IMR-90 (cell line): ENCODE measurements around the gene CFD.

Source experiments
- CEBPB ChIP-seq: IDR thresholded peaks from 2 replicates; pipeline ENCODE4 v1.6.1; 2012; ENCODE audit warnings: low read depth, low read length, improper control_type of control experiment
- CHD1 ChIP-seq: IDR thresholded peaks from 2 replicates; pipeline ENCODE4 v1.6.1; 2012; ENCODE audit warnings: low read depth, low read length, improper control_type of control experiment
- FOS ChIP-seq: fragments of 150-350 bp; IDR thresholded peaks from 2 replicates; pipeline ENCODE4 v1.6.1; 2016; ENCODE audit warnings: low read depth, low read length
- MAFK ChIP-seq: IDR thresholded peaks from 2 replicates; pipeline ENCODE4 v1.6.1; 2012; ENCODE audit warnings: low read depth, low read length, improper control_type of control experiment
- MAZ ChIP-seq: IDR thresholded peaks from 2 replicates; pipeline ENCODE4 v1.6.1; 2012; ENCODE audit warnings: low read depth, mild to moderate bottlenecking, low read length, improper control_type of control experiment, moderate library complexity, borderline replicate concordance
- POLR2A ChIP-seq: IDR thresholded peaks from 2 replicates; pipeline ENCODE4 v1.6.1; 2012; ENCODE audit warnings: mild to moderate bottlenecking, low read depth, low read length
- RAD21 ChIP-seq: IDR thresholded peaks from 2 replicates; pipeline ENCODE4 v1.6.1; 2012; ENCODE audit warnings: low read length, improper control_type of control experiment
- RCOR1 ChIP-seq: IDR thresholded peaks from 2 replicates; pipeline ENCODE4 v1.6.1; 2012; ENCODE audit warnings: mild to moderate bottlenecking, low read length, improper control_type of control experiment; ENCODE audit not compliant: insufficient replicate concordance
- RFX5 ChIP-seq: IDR thresholded peaks from 2 replicates; pipeline ENCODE4 v1.8.0; 2012; ENCODE audit warnings: low read depth, mild to moderate bottlenecking, low read length, moderate library complexity
- SMC3 ChIP-seq: fragments of 150-350 bp; IDR thresholded peaks from 2 replicates; pipeline ENCODE4 v1.6.1; 2016; ENCODE audit warnings: low read depth, mild to moderate bottlenecking, antibody characterized with exemption, low read length, moderate library complexity
- USF2 ChIP-seq: fragments of 150-350 bp; IDR thresholded peaks from 2 replicates; pipeline ENCODE4 v1.6.1; 2017; ENCODE audit warnings: mild to moderate bottlenecking, antibody characterized with exemption, low read length, low read depth
- TF ChIP-seq, protein P1 (sequence below): fragments of 150-350 bp; IDR thresholded peaks from 2 replicates; pipeline ENCODE4 v1.6.1; 2016; ENCODE audit warnings: low read depth, mild to moderate bottlenecking, low read length, moderate library complexity, borderline replicate concordance
- TF ChIP-seq, protein P2 (sequence below): conservative IDR thresholded peaks from 2 replicates; pipeline ENCODE4 v1.5.1; 2012; ENCODE audit warnings: mild to moderate bottlenecking, low read depth, low read length, improper control_type of control experiment

- TF ChIP-seq, protein P1, sequence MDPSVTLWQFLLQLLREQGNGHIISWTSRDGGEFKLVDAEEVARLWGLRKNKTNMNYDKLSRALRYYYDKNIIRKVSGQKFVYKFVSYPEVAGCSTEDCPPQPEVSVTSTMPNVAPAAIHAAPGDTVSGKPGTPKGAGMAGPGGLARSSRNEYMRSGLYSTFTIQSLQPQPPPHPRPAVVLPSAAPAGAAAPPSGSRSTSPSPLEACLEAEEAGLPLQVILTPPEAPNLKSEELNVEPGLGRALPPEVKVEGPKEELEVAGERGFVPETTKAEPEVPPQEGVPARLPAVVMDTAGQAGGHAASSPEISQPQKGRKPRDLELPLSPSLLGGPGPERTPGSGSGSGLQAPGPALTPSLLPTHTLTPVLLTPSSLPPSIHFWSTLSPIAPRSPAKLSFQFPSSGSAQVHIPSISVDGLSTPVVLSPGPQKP, result no peak
- TF ChIP-seq POLR2A, result no peak
- TF ChIP-seq, protein P2, sequence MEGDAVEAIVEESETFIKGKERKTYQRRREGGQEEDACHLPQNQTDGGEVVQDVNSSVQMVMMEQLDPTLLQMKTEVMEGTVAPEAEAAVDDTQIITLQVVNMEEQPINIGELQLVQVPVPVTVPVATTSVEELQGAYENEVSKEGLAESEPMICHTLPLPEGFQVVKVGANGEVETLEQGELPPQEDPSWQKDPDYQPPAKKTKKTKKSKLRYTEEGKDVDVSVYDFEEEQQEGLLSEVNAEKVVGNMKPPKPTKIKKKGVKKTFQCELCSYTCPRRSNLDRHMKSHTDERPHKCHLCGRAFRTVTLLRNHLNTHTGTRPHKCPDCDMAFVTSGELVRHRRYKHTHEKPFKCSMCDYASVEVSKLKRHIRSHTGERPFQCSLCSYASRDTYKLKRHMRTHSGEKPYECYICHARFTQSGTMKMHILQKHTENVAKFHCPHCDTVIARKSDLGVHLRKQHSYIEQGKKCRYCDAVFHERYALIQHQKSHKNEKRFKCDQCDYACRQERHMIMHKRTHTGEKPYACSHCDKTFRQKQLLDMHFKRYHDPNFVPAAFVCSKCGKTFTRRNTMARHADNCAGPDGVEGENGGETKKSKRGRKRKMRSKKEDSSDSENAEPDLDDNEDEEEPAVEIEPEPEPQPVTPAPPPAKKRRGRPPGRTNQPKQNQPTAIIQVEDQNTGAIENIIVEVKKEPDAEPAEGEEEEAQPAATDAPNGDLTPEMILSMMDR, result no peak
- TF ChIP-seq SMC3, result no peak
- TF ChIP-seq RFX5, result no peak
- TF ChIP-seq USF2, result no peak
- no peak for TF ChIP-seq MAZ
- no peak for TF ChIP-seq CEBPB
- TF ChIP-seq RCOR1, result no peak
- no peak for TF ChIP-seq FOS
- TF ChIP-seq CHD1, result no peak
- TF ChIP-seq MAFK, result no peak
- no peak for TF ChIP-seq RAD21
Measured at GRCh38 chr19:884420-885211, 25.2 kb downstream of the CFD start.
